Measurements from ENCODE around the gene GPR25.

- TF ChIP-seq KLF8 (tag by site-specific recombination; IDR thresholded peaks at IDR 0.05): no peak
- TF ChIP-seq ZBTB7A (tag by site-specific recombination; IDR thresholded peaks at IDR 0.05; ENCODE audit: low read depth): no peak
Measured at GRCh38 chr1:200890027-200890426, 17.2 kb downstream of the GPR25 start.
